Mucosa of rectum (tissue), 2 donors: ENCODE data around the gene SLC35C1.
A peak's percentile ranks its signal among the peaks of the same experiment; 100 is the strongest.

Experiments
- H3K27ac ChIP-seq, 2 donors: one replicate each; pipeline ENCODE4 v1.7.0; 2013; ENCODE audit warnings: inconsistent platforms in 2 of 2, low read depth in 2 of 2, low read length in 2 of 2
- H3K27me3 ChIP-seq, 2 donors: one replicate each; pipeline ENCODE4 v1.7.0; 2013; ENCODE audit warnings: low read length in 2 of 2; ENCODE audit not compliant: control insufficient read depth in 2 of 2, insufficient read depth in 2 of 2
- H3K36me3 ChIP-seq, 2 donors: one replicate each; pipeline ENCODE4 v1.7.0; 2013; ENCODE audit warnings: low read length in 2 of 2; ENCODE audit not compliant: control insufficient read depth in 2 of 2, insufficient read depth in 2 of 2
- H3K4me1 ChIP-seq, 2 donors: one replicate each; pipeline ENCODE4 v1.7.0; 2013; ENCODE audit warnings: low read length in 2 of 2, mild to moderate bottlenecking in 1 of 2; ENCODE audit not compliant: control insufficient read depth in 2 of 2, insufficient read depth in 2 of 2
- H3K4me3 ChIP-seq, 2 donors: one replicate each; pipeline ENCODE4 v1.7.0; 2013; ENCODE audit warnings: low read length in 2 of 2
- H3K9ac ChIP-seq, 2 donors: one replicate each; pipeline ENCODE4 v1.7.0; 2013; ENCODE audit warnings: low read length in 2 of 2, low read depth in 1 of 2, mild to moderate bottlenecking in 1 of 2
- H3K9me3 ChIP-seq, 2 donors: one replicate each; pipeline ENCODE4 v1.7.0; 2013; ENCODE audit warnings: low read length in 2 of 2; ENCODE audit not compliant: control insufficient read depth in 2 of 2
- donor health status: healthy.
- donor health status: Normal muscosa, but diverticular disease.

SLC35C1 gene

DNA sequence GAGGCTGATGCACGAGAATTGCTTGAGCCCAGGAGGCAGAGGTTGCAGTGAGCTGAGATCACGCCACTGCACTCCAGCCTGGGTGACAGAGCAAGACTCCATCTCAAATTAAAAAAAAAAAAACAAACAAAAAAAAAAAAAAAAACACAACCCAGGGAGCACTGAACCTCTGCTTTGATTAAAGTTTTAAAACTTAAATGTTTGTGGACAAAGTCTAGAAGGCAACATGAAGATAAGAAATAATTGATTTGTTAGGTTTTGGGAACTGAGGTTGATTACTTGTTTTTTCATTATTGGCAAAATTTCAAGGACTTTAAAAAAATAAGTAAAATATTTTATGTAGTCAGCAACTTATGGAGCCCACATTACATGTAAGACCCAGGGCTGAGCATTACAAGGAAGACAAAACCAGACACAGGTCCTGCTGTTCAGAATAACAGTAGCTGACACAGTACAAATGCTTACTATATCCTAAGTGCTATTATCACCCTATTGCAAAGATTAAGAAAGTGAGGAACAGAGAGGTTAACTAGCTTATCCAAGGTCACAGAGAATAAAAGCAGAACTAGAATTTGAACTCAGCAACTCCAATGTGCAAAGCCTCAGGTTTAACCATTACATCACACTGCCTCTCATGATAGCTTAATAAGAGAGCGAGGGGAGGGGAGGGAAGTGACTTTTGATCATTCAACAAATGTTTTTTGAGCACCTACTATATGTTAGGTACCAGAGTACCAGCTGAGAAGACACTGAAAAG, 40.1 kb downstream of the SLC35C1 start:
- no peaks in the 10 kb centered on the region for H3K36me3 ChIP-seq
- H3K9me3 ChIP-seq: no peaks in the 10 kb centered on the region
- H3K9ac ChIP-seq: no peak overlapping the region
- H3K27me3 ChIP-seq: no peaks in the 10 kb centered on the region
- H3K4me1 ChIP-seq: peaks cover 16 to 32% of the 10 kb centered on the region in 2 donors
- no peak overlapping the region for H3K4me3 ChIP-seq
- no peak overlapping the region for H3K27ac ChIP-seq

DNA sequence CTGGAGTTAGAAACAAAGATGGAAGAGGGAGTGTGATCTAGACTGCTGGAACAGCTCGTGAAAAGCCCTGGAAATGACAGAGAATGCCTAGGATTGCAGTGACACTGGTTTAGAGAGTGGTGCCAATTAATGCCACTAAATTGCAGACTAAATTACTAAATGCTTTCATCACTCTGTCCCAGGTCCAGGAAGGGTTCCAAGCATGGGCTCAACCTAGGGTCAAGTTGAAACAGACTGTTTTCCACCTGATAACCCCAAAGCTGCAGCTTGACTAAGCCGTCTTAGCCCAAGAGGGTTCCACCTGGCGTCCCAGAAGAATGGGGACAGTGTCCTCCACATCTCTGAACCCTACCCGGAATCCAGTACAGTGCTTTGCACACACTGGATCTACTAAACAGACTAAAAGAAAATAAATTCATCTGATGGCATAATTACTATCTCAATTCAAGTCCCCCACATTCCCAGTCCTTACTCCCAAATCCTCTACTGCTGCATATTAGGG, 41.3 kb downstream of the SLC35C1 start:
- H3K9ac ChIP-seq: peak overlapping the region; percentile 66 to 71

DNA sequence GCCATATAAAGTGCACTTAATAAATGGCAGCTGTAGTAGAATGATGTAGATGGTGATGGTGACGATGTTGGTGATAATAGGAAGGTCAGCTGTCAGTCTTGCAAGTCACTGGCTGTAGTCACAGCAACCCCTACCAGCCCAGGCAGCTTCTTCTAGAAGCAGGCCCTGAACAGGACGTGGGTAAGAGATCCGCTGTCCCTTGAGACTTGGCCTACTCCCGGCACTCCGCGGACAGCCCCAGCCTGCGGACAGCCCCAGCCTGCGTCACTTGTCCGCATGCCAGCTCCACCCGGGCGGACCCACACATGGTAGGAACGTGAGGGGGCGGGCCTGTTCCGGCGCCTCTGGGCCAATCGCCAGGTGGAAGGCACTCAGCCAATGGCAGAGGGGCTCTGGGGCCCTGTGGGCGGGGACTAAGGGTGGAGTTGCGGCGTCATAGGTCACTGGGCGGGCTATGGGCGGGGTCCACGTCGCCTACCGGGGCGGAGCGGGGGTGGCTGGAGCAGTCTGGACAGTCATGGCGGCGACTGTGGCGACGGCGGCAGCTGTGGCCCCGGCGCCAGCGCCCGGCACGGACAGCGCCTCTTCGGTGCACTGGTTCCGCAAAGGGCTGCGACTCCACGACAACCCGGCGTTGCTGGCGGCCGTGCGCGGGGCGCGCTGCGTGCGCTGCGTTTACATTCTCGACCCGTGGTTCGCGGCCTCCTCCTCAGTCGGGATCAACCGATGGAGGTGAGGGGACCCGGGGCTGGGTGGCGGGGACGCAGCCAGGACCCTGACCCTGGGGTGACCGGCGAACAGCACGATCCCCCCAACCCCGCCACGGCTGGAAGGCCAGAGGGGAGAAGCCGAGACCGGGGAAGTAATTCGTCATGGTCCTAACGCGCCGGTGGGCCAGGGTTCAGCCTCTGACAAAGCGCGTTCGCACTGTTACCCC, 42.3 kb downstream of the SLC35C1 start, which contains the start of gene CRY2:
Gene CRY2, plus strand, starts transcription at position 502 of the 937 bp plus-strand sequence. Its CDS starts 16 bp downstream, at position 518.
- H3K27ac ChIP-seq: peak within 1 kb of the TSS; percentile 94 to 96
- peak within 1 kb of the TSS; percentile 79 to 91 for H3K4me3 ChIP-seq
- peaks cover 25 to 37% of the 10 kb centered on the region in 2 donors for H3K4me1 ChIP-seq
- H3K27me3 ChIP-seq: no peaks in the 10 kb centered on the region
- H3K9me3 ChIP-seq: no peaks in the 10 kb centered on the region
- peak within 1 kb of the TSS; percentile 97 to 99 for H3K9ac ChIP-seq
- H3K36me3 ChIP-seq: peaks cover 0 to 2% of the 10 kb centered on the region in 2 donors

More for the DNA sequence above, 41.3 kb downstream of the SLC35C1 start:
- no peak overlapping the region for H3K4me3 ChIP-seq
- H3K4me1 ChIP-seq: peaks cover 23 to 37% of the 10 kb centered on the region in 2 donors
- H3K27me3 ChIP-seq: no peaks in the 10 kb centered on the region
- H3K9me3 ChIP-seq: no peaks in the 10 kb centered on the region
- H3K36me3 ChIP-seq: no peaks in the 10 kb centered on the region
- peak overlapping the region; percentile 94 to 96 for H3K27ac ChIP-seq

DNA sequence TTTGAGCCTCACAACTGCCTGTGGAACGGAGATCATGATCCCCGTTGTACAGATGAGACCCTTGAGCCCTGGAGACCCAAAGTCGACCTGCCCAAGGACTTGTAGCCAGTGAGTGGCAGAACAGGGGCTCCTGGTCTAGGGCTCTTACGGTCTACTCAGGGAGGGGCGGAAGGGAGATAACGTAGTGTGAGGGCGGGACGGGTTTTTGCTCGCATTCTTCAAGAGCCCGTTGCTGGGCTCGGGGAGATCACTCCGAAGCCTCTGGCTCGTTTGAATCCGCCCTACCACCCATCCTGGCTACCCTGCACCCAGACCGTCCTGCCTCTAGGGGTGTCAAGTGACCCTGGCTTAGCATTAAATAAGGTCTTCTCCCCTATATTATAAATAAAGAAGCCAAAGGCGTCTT, 43.0 kb downstream of the SLC35C1 start:
- Histone ChIP-seq H3K27me3 (no peaks in the 10 kb centered on the region), H3K4me3 (peak overlapping the region; percentile 79 to 91), H3K9me3 (no peaks in the 10 kb centered on the region), H3K9ac (peak overlapping the region; percentile 97 to 99), H3K27ac (peak overlapping the region; percentile 94 to 96), H3K36me3 (peaks cover 0 to 3% of the 10 kb centered on the region in 2 donors), H3K4me1 (peaks cover 30 to 34% of the 10 kb centered on the region in 2 donors)

DNA sequence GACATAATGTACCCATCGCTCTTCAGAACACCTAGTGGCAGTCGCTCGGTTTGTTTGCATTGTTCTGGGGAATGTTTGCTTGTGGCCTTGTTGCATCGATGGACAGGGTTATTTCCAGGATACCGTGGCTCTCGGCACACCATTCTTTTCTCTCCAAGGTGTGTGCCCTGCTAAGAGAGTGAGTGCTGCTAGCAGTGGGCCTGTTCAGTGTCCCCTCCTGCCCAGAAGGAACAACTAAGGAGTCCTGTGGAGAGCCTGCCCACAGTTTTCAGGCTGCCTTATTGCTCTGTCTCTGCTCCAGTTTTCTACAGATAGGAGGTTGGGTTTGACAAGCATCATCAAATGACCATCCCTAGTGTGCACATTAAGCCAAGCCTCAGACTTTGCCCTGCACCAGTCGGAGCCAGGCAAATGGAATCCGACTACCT, 43.7 kb downstream of the SLC35C1 start:
- peaks cover 0 to 3% of the 10 kb centered on the region in 2 donors for H3K36me3 ChIP-seq
- peak overlapping the region; percentile 79 to 91 for H3K4me3 ChIP-seq
- H3K4me1 ChIP-seq: peaks cover 29 to 30% of the 10 kb centered on the region in 2 donors
- no peaks in the 10 kb centered on the region for H3K27me3 ChIP-seq
- peak overlapping the region; percentile 42 to 99 for H3K9ac ChIP-seq
- H3K9me3 ChIP-seq: no peaks in the 10 kb centered on the region
- H3K27ac ChIP-seq: peak overlapping the region; percentile 25 to 96

DNA sequence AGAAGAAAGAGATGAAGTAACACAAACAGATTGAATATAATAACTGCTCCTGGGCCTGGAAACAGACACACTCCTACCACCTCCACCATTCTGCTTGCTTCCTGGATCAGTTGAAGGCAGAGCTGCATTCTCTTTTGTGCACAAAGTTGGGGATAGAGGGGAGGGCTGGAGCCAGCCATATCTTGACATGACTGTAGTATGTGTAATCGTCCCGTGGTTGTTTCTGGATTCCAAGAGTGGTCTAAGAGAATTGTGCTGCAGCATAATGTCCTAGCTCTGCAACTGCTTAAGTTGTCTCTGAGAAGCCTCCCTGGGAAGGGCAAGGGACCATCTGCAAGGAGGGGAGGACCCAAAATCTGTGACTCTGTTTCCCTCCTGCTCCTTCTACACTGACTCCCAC, 45.5 kb downstream of the SLC35C1 start:
- Histone ChIP-seq H3K9me3 (no peaks in the 10 kb centered on the region), H3K4me3 (no peak overlapping the region), H3K27me3 (no peaks in the 10 kb centered on the region), H3K9ac (no peak overlapping the region), H3K27ac (no peak overlapping the region), H3K36me3 (peaks cover 0 to 3% of the 10 kb centered on the region in 2 donors), H3K4me1 (peaks cover 25 to 30% of the 10 kb centered on the region in 2 donors)

DNA sequence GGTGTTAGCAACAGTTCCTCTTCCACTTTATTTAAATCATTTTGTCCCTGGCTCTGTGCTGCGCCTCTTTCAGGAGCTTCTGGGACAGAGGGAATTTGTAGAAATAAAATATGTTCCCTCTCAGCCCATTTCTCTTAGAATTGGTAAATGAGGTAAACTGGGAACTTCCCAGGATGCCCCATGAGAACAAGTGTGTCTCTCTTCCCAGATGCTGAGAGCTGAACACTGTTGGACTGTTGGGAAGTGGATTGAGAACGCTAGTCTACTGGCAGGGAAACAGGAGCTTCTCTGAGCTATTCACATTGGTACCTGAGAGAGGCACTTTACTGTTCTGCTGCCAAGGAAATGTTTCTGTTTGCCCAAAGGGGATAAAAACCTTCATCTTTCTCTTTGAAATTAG, 46.3 kb downstream of the SLC35C1 start:
- Histone ChIP-seq H3K4me1 (peaks cover 25 to 30% of the 10 kb centered on the region in 2 donors), H3K27me3 (no peaks in the 10 kb centered on the region), H3K9me3 (no peaks in the 10 kb centered on the region), H3K36me3 (peaks cover 0 to 10% of the 10 kb centered on the region in 2 donors), H3K9ac (no peak overlapping the region), H3K4me3 (no peak overlapping the region), H3K27ac (no peak overlapping the region)

DNA sequence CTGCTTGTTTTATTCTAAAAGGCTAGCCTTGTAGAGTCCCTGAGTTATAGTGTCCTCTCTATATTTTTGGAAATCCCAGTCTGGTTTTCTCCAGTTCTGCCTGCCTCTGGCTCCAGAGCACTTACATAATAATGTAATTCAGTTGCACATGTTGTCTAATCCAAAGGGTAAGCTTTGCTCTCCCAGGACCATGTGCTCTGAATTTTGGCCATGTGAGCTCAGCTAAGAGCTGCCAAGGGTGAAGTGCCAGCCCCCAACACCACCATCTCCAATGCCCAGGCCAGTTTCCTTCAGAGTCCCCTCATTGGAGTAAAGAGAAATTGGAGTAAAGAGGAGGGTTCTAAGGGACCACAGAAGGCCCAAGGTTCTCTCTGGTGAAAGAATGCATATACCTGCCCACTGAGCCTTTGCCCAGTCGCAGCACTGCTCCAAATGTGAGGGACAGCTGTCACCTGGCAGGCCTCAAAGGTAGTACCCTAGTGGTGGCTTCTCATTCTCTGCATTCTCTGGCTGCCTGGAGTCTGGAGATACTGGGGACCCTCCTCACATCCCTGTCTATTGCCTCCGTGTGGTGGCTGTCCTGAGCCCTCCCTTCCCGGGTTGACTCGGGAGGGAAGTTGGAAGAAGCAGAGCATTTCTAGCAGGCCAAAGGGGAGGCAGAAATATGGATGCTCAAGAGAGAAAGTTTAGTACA, 47.2 kb downstream of the SLC35C1 start:
- peak overlapping the region in 1 of 2 donors; percentile 3 for H3K27ac ChIP-seq
- no peaks in the 10 kb centered on the region for H3K9me3 ChIP-seq
- H3K9ac ChIP-seq: no peak overlapping the region
- peaks cover 4 to 15% of the 10 kb centered on the region in 2 donors for H3K36me3 ChIP-seq
- H3K4me3 ChIP-seq: peak overlapping the region in 1 of 2 donors; percentile 27
- no peaks in the 10 kb centered on the region for H3K27me3 ChIP-seq
- peaks cover 18 to 24% of the 10 kb centered on the region in 2 donors for H3K4me1 ChIP-seq

DNA sequence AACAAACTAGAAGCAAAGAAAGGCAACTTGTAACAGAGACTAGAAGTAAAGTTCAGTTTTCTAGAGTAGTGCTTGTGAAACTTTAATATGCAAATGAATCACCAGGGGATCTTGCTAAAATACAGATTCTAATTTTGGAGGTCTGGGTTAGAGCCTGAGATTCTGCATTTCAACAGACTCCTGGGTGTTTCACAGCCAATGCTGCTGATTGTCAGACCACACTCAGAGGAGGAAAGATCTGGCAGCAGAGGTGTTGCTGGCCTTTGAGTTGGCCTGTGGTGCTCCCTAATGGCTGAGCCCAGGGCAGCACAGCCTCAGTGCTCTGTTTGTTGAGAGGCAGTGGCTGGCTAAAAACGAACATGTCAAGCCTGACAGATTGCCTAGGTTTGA, 47.8 kb downstream of the SLC35C1 start:
- no peak overlapping the region for H3K4me3 ChIP-seq
- H3K36me3 ChIP-seq: peaks cover 6 to 19% of the 10 kb centered on the region in 2 donors
- no peak overlapping the region for H3K9ac ChIP-seq
- peaks cover 23 to 29% of the 10 kb centered on the region in 2 donors for H3K4me1 ChIP-seq
- no peak overlapping the region for H3K27ac ChIP-seq
- H3K27me3 ChIP-seq: no peaks in the 10 kb centered on the region
- no peaks in the 10 kb centered on the region for H3K9me3 ChIP-seq
